ENCODE results near the gene BTG1.
"Not testable (repeated sequence)": the region's sequence is repeated elsewhere in the genome, so short reads cannot be mapped to it uniquely, and the experiment has no call there.

BTG1 gene

DNA sequence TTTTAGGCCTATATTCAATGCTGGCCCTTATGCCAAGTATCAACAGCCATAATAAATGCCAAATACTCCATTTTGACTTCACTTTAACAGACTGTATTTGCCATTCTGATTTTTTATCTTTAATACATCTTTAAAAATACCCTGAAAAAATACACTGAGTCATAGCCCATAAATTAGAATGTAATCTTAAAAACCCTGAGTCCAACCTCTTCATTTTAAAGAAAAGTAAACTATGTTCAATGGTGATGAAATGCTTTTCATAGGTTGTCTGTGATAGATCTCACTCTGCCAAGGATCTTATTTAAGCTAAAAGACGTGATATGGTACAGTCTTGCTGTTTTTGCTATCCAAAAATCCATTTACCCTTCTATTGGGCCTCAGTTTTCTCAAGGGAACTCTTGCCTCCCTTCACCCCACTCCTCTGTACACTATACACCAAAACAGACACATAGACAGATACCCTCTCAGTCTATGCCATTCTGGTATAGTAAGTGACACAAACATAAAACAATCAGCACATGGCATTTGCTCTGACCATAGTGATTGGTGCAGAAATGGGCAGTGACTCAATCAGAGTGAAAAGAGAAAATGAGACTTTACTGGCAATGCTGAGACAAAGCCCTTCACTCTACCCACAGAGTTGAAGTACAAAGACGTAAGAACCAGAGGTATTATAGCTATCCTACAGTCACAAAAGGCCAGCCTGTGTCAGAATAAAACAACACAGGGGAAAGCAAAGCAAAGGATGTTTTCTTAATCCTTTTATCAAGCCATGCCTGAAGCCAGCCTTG, 49.1 kb downstream of the BTG1 start:
- DNase-seq, result no peak

DNA sequence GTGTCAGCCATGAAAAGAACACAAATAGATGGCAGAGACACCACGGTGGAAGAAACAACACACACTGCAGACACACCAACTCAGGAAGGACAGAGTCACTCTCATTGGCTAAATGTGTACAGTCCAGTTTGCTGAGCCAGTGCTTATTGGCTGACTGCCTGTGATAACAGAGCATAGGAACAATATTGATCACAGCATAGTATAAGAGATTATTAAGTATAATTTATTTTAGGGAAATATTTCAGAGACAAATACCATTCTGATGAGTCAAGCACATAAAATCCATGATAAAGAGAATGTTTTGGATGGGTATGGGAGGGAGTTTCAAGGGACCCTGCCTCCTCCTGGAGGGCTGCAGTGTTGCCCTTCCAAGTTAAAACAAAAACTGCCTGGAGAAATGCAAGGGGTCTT, 50.9 kb downstream of the BTG1 start:
- no peak for DNase-seq

- DNase-seq, result not testable (repeated sequence)
These were observed 51.3 kb downstream of the BTG1 start for GRCh38 chr12:92094301-92094700.

Measured in CD4-positive, alpha-beta T cell treated with Interleukin-1 beta for 1 hour (primary cell).